Measurements from ENCODE around the gene TMEM106C.

- TF ChIP-seq EP300 (IDR thresholded peaks at IDR 0.05) (no peak), CTCF (IDR thresholded peaks at IDR 0.05) (no peak)
Observed at GRCh38 chr12:47981496-47982260, 18.3 kb downstream of the TMEM106C start.

All from tibial nerve (tissue), 4 donors.